ENCODE measurements around the gene TIMELESS. TPM values are rescaled to one million over a fixed set of nuclear protein-coding genes. Genes with fewer than 3 reads are reported as not detected.

TIMELESS gene
- total RNA-seq, 1 donor from 2014 or later, result 2.2 TPM

DNA sequence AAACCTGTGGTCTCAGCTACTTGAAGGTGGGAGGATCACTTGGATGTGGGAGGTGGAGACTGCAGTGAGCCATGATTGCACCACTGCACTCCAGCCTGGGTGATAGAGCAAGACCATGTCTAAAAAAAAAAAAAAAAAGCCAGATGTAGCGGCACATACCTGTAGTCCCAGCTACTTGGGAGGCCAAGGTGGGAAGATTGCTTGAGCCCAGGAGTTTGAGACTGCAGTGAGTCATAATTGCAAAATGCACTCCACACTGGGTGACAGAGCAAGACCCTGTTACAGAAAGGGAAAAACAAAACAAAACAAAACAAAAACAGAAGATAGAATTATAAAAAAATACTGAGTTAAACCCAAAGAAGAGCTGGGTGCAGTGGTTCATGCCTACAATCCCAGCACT is 57.5 kb downstream of the TIMELESS start:
- no peak overlapping the region for H3K27ac ChIP-seq (replicated peaks)
- DNase-seq, result no peak
- H3K4me1 ChIP-seq, result no peaks in the 10 kb centered on the region
- no peak overlapping the region for H3K4me3 ChIP-seq
- no peaks in the 10 kb centered on the region for H3K27me3 ChIP-seq (ENCODE audit: low read depth)
- intact Hi-C loops (cut with micrococcal nuclease), result no loop called here
- no peaks in the 10 kb centered on the region for H3K36me3 ChIP-seq
- H3K9me3 ChIP-seq (replicated peaks), result peaks cover 11% of the 10 kb centered on the region
- TF ChIP-seq, protein P1, sequence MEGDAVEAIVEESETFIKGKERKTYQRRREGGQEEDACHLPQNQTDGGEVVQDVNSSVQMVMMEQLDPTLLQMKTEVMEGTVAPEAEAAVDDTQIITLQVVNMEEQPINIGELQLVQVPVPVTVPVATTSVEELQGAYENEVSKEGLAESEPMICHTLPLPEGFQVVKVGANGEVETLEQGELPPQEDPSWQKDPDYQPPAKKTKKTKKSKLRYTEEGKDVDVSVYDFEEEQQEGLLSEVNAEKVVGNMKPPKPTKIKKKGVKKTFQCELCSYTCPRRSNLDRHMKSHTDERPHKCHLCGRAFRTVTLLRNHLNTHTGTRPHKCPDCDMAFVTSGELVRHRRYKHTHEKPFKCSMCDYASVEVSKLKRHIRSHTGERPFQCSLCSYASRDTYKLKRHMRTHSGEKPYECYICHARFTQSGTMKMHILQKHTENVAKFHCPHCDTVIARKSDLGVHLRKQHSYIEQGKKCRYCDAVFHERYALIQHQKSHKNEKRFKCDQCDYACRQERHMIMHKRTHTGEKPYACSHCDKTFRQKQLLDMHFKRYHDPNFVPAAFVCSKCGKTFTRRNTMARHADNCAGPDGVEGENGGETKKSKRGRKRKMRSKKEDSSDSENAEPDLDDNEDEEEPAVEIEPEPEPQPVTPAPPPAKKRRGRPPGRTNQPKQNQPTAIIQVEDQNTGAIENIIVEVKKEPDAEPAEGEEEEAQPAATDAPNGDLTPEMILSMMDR (IDR thresholded peaks at IDR 0.05; ENCODE audit: borderline replicate concordance), result no peak

GRCh38 chr12:56389412-56389811 is 59.8 kb downstream of the TIMELESS start:
- H3K36me3 ChIP-seq, result no peaks in the 10 kb centered on the region
- H3K27ac ChIP-seq (replicated peaks), result no peak overlapping the region
- no peaks in the 10 kb centered on the region for H3K4me1 ChIP-seq
- TF ChIP-seq, protein P1 (IDR thresholded peaks at IDR 0.05; ENCODE audit: borderline replicate concordance), result no peak
- intact Hi-C loops (cut with micrococcal nuclease), result no loop called here
- no peak for DNase-seq
- no peak overlapping the region for H3K4me3 ChIP-seq
- H3K27me3 ChIP-seq (ENCODE audit: low read depth), result no peaks in the 10 kb centered on the region
- peaks cover 11% of the 10 kb centered on the region for H3K9me3 ChIP-seq (replicated peaks)

- peaks cover 5% of the 10 kb centered on the region for H3K9me3 ChIP-seq (replicated peaks)
- no peak overlapping the region for H3K27ac ChIP-seq (replicated peaks)
- intact Hi-C loops (cut with micrococcal nuclease), result no loop called here
- DNase-seq, result no peak
- no peaks in the 10 kb centered on the region for H3K27me3 ChIP-seq (ENCODE audit: low read depth)
- H3K4me3 ChIP-seq, result no peak overlapping the region
- no peaks in the 10 kb centered on the region for H3K36me3 ChIP-seq
- TF ChIP-seq, protein P1 (IDR thresholded peaks at IDR 0.05; ENCODE audit: borderline replicate concordance), result no peak
- H3K4me1 ChIP-seq, result no peaks in the 10 kb centered on the region
Measured at GRCh38 chr12:56387152-56387736, 62.0 kb downstream of the TIMELESS start.

- Histone ChIP-seq H3K9me3 (replicated peaks) (no peaks in the 10 kb centered on the region), H3K4me3 (no peak overlapping the region), H3K27me3 (ENCODE audit: low read depth) (no peaks in the 10 kb centered on the region), H3K36me3 (no peaks in the 10 kb centered on the region), H3K4me1 (no peaks in the 10 kb centered on the region), H3K27ac (replicated peaks) (no peak overlapping the region)
- TF ChIP-seq, protein P1 (IDR thresholded peaks at IDR 0.05; ENCODE audit: borderline replicate concordance), result no peak
- DNase-seq, result no peak
- intact Hi-C loops (cut with micrococcal nuclease), result no loop called here
Measured at GRCh38 chr12:56385873-56386272, 63.4 kb downstream of the TIMELESS start.

- intact Hi-C loops (cut with micrococcal nuclease), result no loop called here
- H3K27ac ChIP-seq (replicated peaks), result no peak overlapping the region
Measured at GRCh38 chr12:56382611-56383010, 66.6 kb downstream of the TIMELESS start.

More at GRCh38 chr12:56382611-56383010, 66.6 kb downstream of the TIMELESS start:
- H3K9me3 ChIP-seq (replicated peaks), result no peaks in the 10 kb centered on the region
- H3K36me3 ChIP-seq, result no peaks in the 10 kb centered on the region
- DNase-seq, result no peak
- no peaks in the 10 kb centered on the region for H3K27me3 ChIP-seq (ENCODE audit: low read depth)
- H3K4me3 ChIP-seq, result no peak overlapping the region
- TF ChIP-seq, protein P1 (IDR thresholded peaks at IDR 0.05; ENCODE audit: borderline replicate concordance), result no peak
- H3K4me1 ChIP-seq, result no peaks in the 10 kb centered on the region

Measured in left ventricle myocardium inferior (tissue), 1 donor.